Liver (tissue), 9 donors: ENCODE data around the gene ENTPD1. TPM values are rescaled to one million over a fixed set of nuclear protein-coding genes. Genes with fewer than 3 reads are reported as not detected.

Experiments used
- DNase-seq: peaks from one replicate; pipeline ENCODE4 v3.0.0-alpha.2; 2017; ENCODE audit warnings: low spot score
- H3K27ac ChIP-seq, 2 donors: one replicate each; pipeline ENCODE4 v1.7.0; 2013; ENCODE audit warnings: inconsistent platforms in 2 of 2, low read length in 2 of 2, control low read depth in 1 of 2, low read depth in 1 of 2, mild to moderate bottlenecking in 1 of 2
- H3K27me3 ChIP-seq, 4 donors: one replicate each; pipeline versions ENCODE4 v1.6.1 to v1.7.0; 2013; ENCODE audit warnings: low read length in 3 of 4, inconsistent platforms in 1 of 4, mild to moderate bottlenecking in 1 of 4, moderate library complexity in 1 of 4; ENCODE audit not compliant: control insufficient read depth in 4 of 4, insufficient read depth in 4 of 4
- H3K36me3 ChIP-seq, 4 donors: one replicate each; pipeline versions ENCODE4 v1.6.1 to v1.7.0; 2013; ENCODE audit warnings: low read length in 3 of 4, mild to moderate bottlenecking in 3 of 4, low read depth in 1 of 4, moderate library complexity in 1 of 4; ENCODE audit not compliant: control insufficient read depth in 4 of 4, insufficient read depth in 3 of 4
- H3K4me1 ChIP-seq, 4 donors: one replicate each; pipeline versions ENCODE4 v1.6.1 to v1.7.0; 2013; ENCODE audit warnings: low read length in 3 of 4, mild to moderate bottlenecking in 3 of 4, moderate library complexity in 1 of 4; ENCODE audit not compliant: control insufficient read depth in 4 of 4, insufficient read depth in 4 of 4
- H3K4me3 ChIP-seq, 3 donors: one replicate each; pipeline versions ENCODE4 v1.6.1 to v1.7.0; 2013; ENCODE audit warnings: low read length in 3 of 3, control low read depth in 1 of 3, low read depth in 1 of 3, mild to moderate bottlenecking in 1 of 3
- H3K9ac ChIP-seq, 2 donors: one replicate each; pipeline ENCODE4 v1.7.0; 2013; ENCODE audit warnings: low read length in 2 of 2, mild to moderate bottlenecking in 2 of 2, moderate library complexity in 2 of 2, control low read depth in 1 of 2, low read depth in 1 of 2
- H3K9me3 ChIP-seq, 4 donors: one replicate each; pipeline versions ENCODE4 v1.6.1 to v1.7.0; 2013; ENCODE audit warnings: low read length in 3 of 4; ENCODE audit not compliant: control insufficient read depth in 4 of 4
- EGR1 ChIP-seq, 2 donors: IDR thresholded peaks; 2 replicates each; pipeline ENCODE4 v1.6.1; 2016 to 2018; ENCODE audit warnings: antibody characterized with exemption in 2 of 2, low read depth in 2 of 2
- FOXA1 ChIP-seq: IDR thresholded peaks from 2 replicates; pipeline ENCODE4 v1.6.1; 2016; ENCODE audit warnings: antibody characterized with exemption
- FOXA2 ChIP-seq: IDR thresholded peaks from 2 replicates; pipeline ENCODE4 v1.6.1; 2016; ENCODE audit warnings: antibody characterized with exemption
- HNF4A ChIP-seq, 2 donors: conservative IDR thresholded peaks; 2 replicates each; pipeline ENCODE4 v1.6.1; 2016; ENCODE audit warnings: antibody characterized with exemption in 2 of 2, mild to moderate bottlenecking in 2 of 2
- JUND ChIP-seq, 2 donors: IDR thresholded peaks; 2 replicates each; pipeline ENCODE4 v1.6.1; 2016; ENCODE audit warnings: antibody characterized with exemption in 2 of 2
- NR2F2 ChIP-seq: IDR thresholded peaks from 2 replicates; pipeline ENCODE4 v1.6.1; 2016; ENCODE audit warnings: antibody characterized with exemption
- RAD21 ChIP-seq, 2 donors: IDR thresholded peaks; 2 replicates each; pipeline ENCODE4 v1.6.1; 2016; ENCODE audit warnings: antibody characterized with exemption in 2 of 2, mild to moderate bottlenecking in 2 of 2
- TAF1 ChIP-seq: conservative IDR thresholded peaks from 2 replicates; pipeline ENCODE4 v1.6.1; 2016; ENCODE audit warnings: antibody characterized with exemption, mild to moderate bottlenecking
- WGBS: extraction: QIAGEN DNeasy Blood & Tissue Kit; methylation state at CpG from one replicate; pipeline ENCODE4 v1.1.7; 2013; 5-methylcytosine and 5-hydroxymethylcytosine counted together
- polyA plus RNA-seq, 2 donors: library from polyadenylated mRNA; stranded (reverse) in 1 of 2; unstranded in 1 of 2; fragments of 200-250 nt in 1 of 2; fragments of >200 nt in 1 of 2; fragmentation: Nextera tagmentation in 1 of 2; extraction: Ambion mirVana in 1 of 2; gene quantifications; one replicate each; pipeline versions ENCODE4 v1.2.1 to v1.2.3, GENCODE V29; 2013 to 2015
- total RNA-seq, 2 donors: library from RNA; depleted of rRNA; stranded (reverse); fragments of >200 nt; gene quantifications; one replicate each; pipeline ENCODE4 v1.2.3, GENCODE V29; 2014
- TF ChIP-seq, protein P1 (sequence below): IDR thresholded peaks from 2 replicates; pipeline ENCODE4 v1.6.1; 2016; ENCODE audit warnings: antibody characterized with exemption
- TF ChIP-seq, protein P2 (sequence below): IDR thresholded peaks from 2 replicates; pipeline ENCODE4 v1.6.1; 2016; ENCODE audit warnings: antibody characterized with exemption, mild to moderate bottlenecking
- TF ChIP-seq, protein P3 (sequence below): IDR thresholded peaks from 2 replicates; pipeline ENCODE4 v1.6.1; 2016; ENCODE audit warnings: antibody characterized with exemption
- donor health status: healthy.
- donor health status: healthy.
- donor health status: healthy.
- donor health status: healthy.
- donor health status: healthy.

ENTPD1 gene
- total and polyA plus RNA-seq, 4 donors, result 2.1 to 8.0 (median 4.3) TPM

GRCh38 chr10:95850791-95851190 is 94.8 kb downstream of the ENTPD1 start:
- no peaks in the 10 kb centered on the region for H3K9me3 ChIP-seq
- no peak overlapping the region for H3K9ac ChIP-seq
- TF ChIP-seq, protein P1, sequence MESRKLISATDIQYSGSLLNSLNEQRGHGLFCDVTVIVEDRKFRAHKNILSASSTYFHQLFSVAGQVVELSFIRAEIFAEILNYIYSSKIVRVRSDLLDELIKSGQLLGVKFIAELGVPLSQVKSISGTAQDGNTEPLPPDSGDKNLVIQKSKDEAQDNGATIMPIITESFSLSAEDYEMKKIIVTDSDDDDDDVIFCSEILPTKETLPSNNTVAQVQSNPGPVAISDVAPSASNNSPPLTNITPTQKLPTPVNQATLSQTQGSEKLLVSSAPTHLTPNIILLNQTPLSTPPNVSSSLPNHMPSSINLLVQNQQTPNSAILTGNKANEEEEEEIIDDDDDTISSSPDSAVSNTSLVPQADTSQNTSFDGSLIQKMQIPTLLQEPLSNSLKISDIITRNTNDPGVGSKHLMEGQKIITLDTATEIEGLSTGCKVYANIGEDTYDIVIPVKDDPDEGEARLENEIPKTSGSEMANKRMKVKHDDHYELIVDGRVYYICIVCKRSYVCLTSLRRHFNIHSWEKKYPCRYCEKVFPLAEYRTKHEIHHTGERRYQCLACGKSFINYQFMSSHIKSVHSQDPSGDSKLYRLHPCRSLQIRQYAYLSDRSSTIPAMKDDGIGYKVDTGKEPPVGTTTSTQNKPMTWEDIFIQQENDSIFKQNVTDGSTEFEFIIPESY, result no peak
- H3K36me3 ChIP-seq, result no peaks in the 10 kb centered on the region
- H3K27me3 ChIP-seq, result no peaks in the 10 kb centered on the region
- DNase-seq, result no peak
- H3K4me1 ChIP-seq, result no peaks in the 10 kb centered on the region
- no peak overlapping the region for H3K4me3 ChIP-seq
- no peak overlapping the region for H3K27ac ChIP-seq

GRCh38 chr10:95860166-95860940 is 104.4 kb downstream of the ENTPD1 start:
- Histone ChIP-seq H3K4me3 (no peak overlapping the region), H3K27me3 (no peaks in the 10 kb centered on the region), H3K36me3 (peaks cover 0 to 2% (median 0%) of the 10 kb centered on the region in 4 donors), H3K4me1 (no peaks in the 10 kb centered on the region), H3K9ac (no peak overlapping the region), H3K9me3 (no peaks in the 10 kb centered on the region), H3K27ac (no peak overlapping the region)
- 90% methylated on average over 3 of the region's 3 CpGs for WGBS
- DNase-seq, result no peak
- TF ChIP-seq EGR1 (IDR thresholded peaks at IDR 0.05; ENCODE audit: low read depth in 2 of 2) (no peak), NR2F2 (no peak)

GRCh38 chr10:95861386-95861785 is 105.4 kb downstream of the ENTPD1 start:
- no peak for DNase-seq
- 95% methylated on average over 2 of the region's 2 CpGs for WGBS
- Histone ChIP-seq H3K9me3 (no peaks in the 10 kb centered on the region), H3K27ac (no peak overlapping the region), H3K9ac (no peak overlapping the region), H3K4me3 (no peak overlapping the region), H3K4me1 (no peaks in the 10 kb centered on the region), H3K36me3 (peaks cover 0 to 2% (median 0%) of the 10 kb centered on the region in 4 donors), H3K27me3 (no peaks in the 10 kb centered on the region)
- TF ChIP-seq, protein P2, sequence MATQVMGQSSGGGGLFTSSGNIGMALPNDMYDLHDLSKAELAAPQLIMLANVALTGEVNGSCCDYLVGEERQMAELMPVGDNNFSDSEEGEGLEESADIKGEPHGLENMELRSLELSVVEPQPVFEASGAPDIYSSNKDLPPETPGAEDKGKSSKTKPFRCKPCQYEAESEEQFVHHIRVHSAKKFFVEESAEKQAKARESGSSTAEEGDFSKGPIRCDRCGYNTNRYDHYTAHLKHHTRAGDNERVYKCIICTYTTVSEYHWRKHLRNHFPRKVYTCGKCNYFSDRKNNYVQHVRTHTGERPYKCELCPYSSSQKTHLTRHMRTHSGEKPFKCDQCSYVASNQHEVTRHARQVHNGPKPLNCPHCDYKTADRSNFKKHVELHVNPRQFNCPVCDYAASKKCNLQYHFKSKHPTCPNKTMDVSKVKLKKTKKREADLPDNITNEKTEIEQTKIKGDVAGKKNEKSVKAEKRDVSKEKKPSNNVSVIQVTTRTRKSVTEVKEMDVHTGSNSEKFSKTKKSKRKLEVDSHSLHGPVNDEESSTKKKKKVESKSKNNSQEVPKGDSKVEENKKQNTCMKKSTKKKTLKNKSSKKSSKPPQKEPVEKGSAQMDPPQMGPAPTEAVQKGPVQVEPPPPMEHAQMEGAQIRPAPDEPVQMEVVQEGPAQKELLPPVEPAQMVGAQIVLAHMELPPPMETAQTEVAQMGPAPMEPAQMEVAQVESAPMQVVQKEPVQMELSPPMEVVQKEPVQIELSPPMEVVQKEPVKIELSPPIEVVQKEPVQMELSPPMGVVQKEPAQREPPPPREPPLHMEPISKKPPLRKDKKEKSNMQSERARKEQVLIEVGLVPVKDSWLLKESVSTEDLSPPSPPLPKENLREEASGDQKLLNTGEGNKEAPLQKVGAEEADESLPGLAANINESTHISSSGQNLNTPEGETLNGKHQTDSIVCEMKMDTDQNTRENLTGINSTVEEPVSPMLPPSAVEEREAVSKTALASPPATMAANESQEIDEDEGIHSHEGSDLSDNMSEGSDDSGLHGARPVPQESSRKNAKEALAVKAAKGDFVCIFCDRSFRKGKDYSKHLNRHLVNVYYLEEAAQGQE, result no peak
- TF ChIP-seq, protein P1, result no peak
- TF ChIP-seq FOXA2 (no peak), RAD21 (IDR thresholded peaks at IDR 0.05) (no peak), FOXA1 (no peak), JUND (IDR thresholded peaks at IDR 0.05) (no peak), NR2F2 (no peak), TAF1 (no peak), HNF4A (conservative IDR thresholded peaks at IDR 0.05) (no peak)
- TF ChIP-seq, protein P3, sequence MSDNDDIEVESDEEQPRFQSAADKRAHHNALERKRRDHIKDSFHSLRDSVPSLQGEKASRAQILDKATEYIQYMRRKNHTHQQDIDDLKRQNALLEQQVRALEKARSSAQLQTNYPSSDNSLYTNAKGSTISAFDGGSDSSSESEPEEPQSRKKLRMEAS, result no peak
